ENCODE results near the gene GALNT2. TPM values are rescaled to one million over a fixed set of nuclear protein-coding genes. Genes with fewer than 3 reads are reported as not detected.

The GALNT2 gene
- total and polyA plus RNA-seq, 2 of the 13 experiments (the other 11 are each of a cell fraction or from before 2014, with no cell fraction given) = 39.3 to 39.6 TPM

GRCh38 chr1:230256896-230257295 is 189.9 kb downstream of the GALNT2 start:
- 93% methylated on average over 5 of the region's 6 CpGs for WGBS (ENCODE audit: low lambda C conversion rate)
- H3K9me3 ChIP-seq (ENCODE audit: low read length) = no peaks in the 10 kb centered on the region
- no peak overlapping the region for H2AFZ ChIP-seq (ENCODE audit: low read length)
- no peak overlapping the region for H3K9ac ChIP-seq (ENCODE audit: insufficient read depth, low read depth, low read length)
- FAIRE-seq (no peak), DNase-seq (ENCODE audit: low spot score) (no peak), ATAC-seq (no peak)
- no peaks in the 10 kb centered on the region for H3K27me3 ChIP-seq (ENCODE audit: control insufficient read depth in 1 of 2, insufficient read depth in 2 of 2, low read length in 2 of 2)
- H4K20me1 ChIP-seq (ENCODE audit: insufficient read depth, low read length) = no peaks in the 10 kb centered on the region
- no TSS peak for BruUV-seq (replicated peaks)
- no peak overlapping the region for H3K4me3 ChIP-seq (replicated peaks in 1 of 3; ENCODE audit: insufficient read depth in 1 of 3, low read depth in 2 of 3, low read length in 3 of 3)
- intact Hi-C loops (cut with micrococcal nuclease; ENCODE audit: unreplicated experiment) (no loop called here), in situ Hi-C loops (cut with HindIII; ENCODE audit: extremely low pct_ligation_motif_present, low pct_unique_long_range_greater_than_20kb) (no loop called here)
- no peaks in the 10 kb centered on the region for H3K79me2 ChIP-seq (ENCODE audit: insufficient read depth, low read length)
- peaks cover 9% of the 10 kb centered on the region for H3K4me1 ChIP-seq (ENCODE audit: insufficient read depth, low read length)
- CTCF ChIA-PET (ENCODE audit: low intra/inter-chr PET ratio, low total read pairs) = no interaction called here
- H3K27ac ChIP-seq (ENCODE audit: extremely low read length, insufficient read depth, low read length) = no peak overlapping the region
- POLR2A ChIA-PET = no interaction called here
- H3K4me2 ChIP-seq (ENCODE audit: low read depth, low read length) = no peak overlapping the region
- peaks cover 4 to 33% of the 10 kb centered on the region in 2 experiments; a peak in 4 of 5 replicates for H3K36me3 ChIP-seq (replicated peaks in 1 of 2; ENCODE audit: control insufficient read depth in 1 of 2, insufficient read depth in 2 of 2, low read length in 2 of 2)
- TF ChIP-seq NAIF1 (CRISPR knock-in tag; IDR thresholded peaks at IDR 0.05; ENCODE audit: borderline replicate concordance) (no peak), SRF (IDR thresholded peaks at IDR 0.05; ENCODE audit: low read depth, low read length) (no peak), USF2 (IDR thresholded peaks at IDR 0.05; ENCODE audit: low read depth, low read length) (no peak), USF2 (CRISPR knock-in tag; IDR thresholded peaks at IDR 0.05; ENCODE audit: borderline replicate concordance) (no peak), EEA1 (CRISPR knock-in tag; IDR thresholded peaks at IDR 0.05; ENCODE audit: borderline replicate concordance) (no peak), SRY (CRISPR knock-in tag; IDR thresholded peaks at IDR 0.05) (no peak), ZNF883 (CRISPR knock-in tag; IDR thresholded peaks at IDR 0.05; ENCODE audit: not compliant biosample characterization) (no peak), ELK4 (CRISPR knock-in tag; IDR thresholded peaks at IDR 0.05; ENCODE audit: borderline replicate concordance) (no peak), SALL1 (CRISPR knock-in tag; IDR thresholded peaks at IDR 0.05) (no peak), FOXO4 (CRISPR knock-in tag; conservative IDR thresholded peaks at IDR 0.05) (no peak), ZNF121 (CRISPR knock-in tag; IDR thresholded peaks at IDR 0.05) (no peak), ZNF280B (CRISPR knock-in tag; IDR thresholded peaks at IDR 0.05; ENCODE audit: borderline replicate concordance) (no peak), PCBP1 (IDR thresholded peaks at IDR 0.05; ENCODE audit: borderline replicate concordance, low read depth, low read length) (no peak), ZNF747 (CRISPR knock-in tag; IDR thresholded peaks at IDR 0.05; ENCODE audit: borderline replicate concordance) (no peak), GTF2F1 (IDR thresholded peaks at IDR 0.05; ENCODE audit: low read length) (no peak), E2F1 (CRISPR knock-in tag; IDR thresholded peaks at IDR 0.05) (no peak), EZH2 (conservative IDR thresholded peaks at IDR 0.05; ENCODE audit: low read depth, low read length) (no peak), NFIB (CRISPR knock-in tag; IDR thresholded peaks at IDR 0.05; ENCODE audit: borderline replicate concordance) (no peak)

All from HepG2 (cell line).